Lung (tissue), 12 donors: ENCODE measurements around the gene LOXL1. TPM values are rescaled to one million over a fixed set of nuclear protein-coding genes. Genes with fewer than 3 reads are reported as not detected.

Source experiments
- ATAC-seq: fragments of 200-7000 bp; cut with Tn5 transposase; one replicate; pipeline ENCODE4 v1.9.1; 2020; ENCODE audit warnings: moderate number of reproducible peaks; ENCODE audit not compliant: insufficient read depth, low FRiP score
- DNase-seq, 3 donors: peaks; one replicate each; pipeline ENCODE4 v3.0.0-alpha.2; 2013 to 2017
- H3K27ac ChIP-seq, 2 donors: one replicate each; pipeline ENCODE4 v1.5.1; 2013; ENCODE audit warnings: mild to moderate bottlenecking in 2 of 2, moderate library complexity in 2 of 2, control low read depth in 1 of 2, inconsistent platforms in 1 of 2, low read depth in 1 of 2, low read length in 1 of 2
- H3K27me3 ChIP-seq, 3 donors: one replicate each; pipeline ENCODE4 v1.5.1; 2013; ENCODE audit warnings: low read length in 2 of 3; ENCODE audit not compliant: control insufficient read depth in 3 of 3, insufficient read depth in 3 of 3
- H3K36me3 ChIP-seq, 4 donors: one replicate each; pipeline ENCODE4 v1.5.1; 2013; ENCODE audit warnings: low read length in 4 of 4, mild to moderate bottlenecking in 1 of 4, moderate library complexity in 1 of 4; ENCODE audit not compliant: control insufficient read depth in 4 of 4, insufficient read depth in 4 of 4
- H3K4me1 ChIP-seq, 5 donors: one replicate each; pipeline ENCODE4 v1.5.1; 2013; ENCODE audit warnings: low read length in 5 of 5, mild to moderate bottlenecking in 2 of 5, moderate library complexity in 1 of 5; ENCODE audit not compliant: control insufficient read depth in 5 of 5, insufficient read depth in 5 of 5
- H3K4me3 ChIP-seq: one replicate; pipeline ENCODE4 v1.5.1; 2013; ENCODE audit warnings: mild to moderate bottlenecking, control low read depth, moderate library complexity
- H3K9ac ChIP-seq, 2 donors: one replicate each; pipeline ENCODE4 v1.5.1; 2013; ENCODE audit warnings: low read length in 2 of 2, control low read depth in 1 of 2; ENCODE audit not compliant: insufficient read depth in 1 of 2
- H3K9me3 ChIP-seq, 4 donors: one replicate each; pipeline ENCODE4 v1.5.1; 2013; ENCODE audit warnings: low read length in 3 of 4, mild to moderate bottlenecking in 1 of 4, moderate library complexity in 1 of 4; ENCODE audit not compliant: control insufficient read depth in 4 of 4, insufficient read depth in 3 of 4
- CTCF ChIP-seq: IDR thresholded peaks from 2 replicates; pipeline ENCODE4 v1.5.1; 2012; ENCODE audit warnings: mild to moderate bottlenecking; ENCODE audit errors: control extremely low read depth, extremely low read depth
- WGBS, 2 donors: extraction: QIAGEN DNeasy Blood & Tissue Kit; methylation state at CpG; one replicate each; pipeline ENCODE4 v1.1.7; 2013; 5-methylcytosine and 5-hydroxymethylcytosine counted together
- polyA plus RNA-seq, 2 donors: library from polyadenylated mRNA; stranded (reverse); fragments of 200-250 nt; gene quantifications; one replicate each; pipeline ENCODE4 v1.2.1, GENCODE V29; 2013
- total RNA-seq, 2 donors: library from RNA; depleted of rRNA in 1 of 2; stranded (reverse); fragments of >200 nt in 1 of 2; gene quantifications; one replicate each; pipeline ENCODE4 v1.2.1, GENCODE V29; 2014 to 2021
- donor health status: control.
- donor health status: control.
- donor health status: Bipolar disorder and iron deficiency.
- donor health status: healthy.
- donor health status: DM: yes; HTN: yes; CAD: no.

The LOXL1 gene
- total and polyA plus RNA-seq, 4 donors, result 9.4 to 25.3 (median 14.3) TPM

GRCh38 chr15:73947651-73948050 is 21.4 kb downstream of the LOXL1 start:
- peaks cover 0 to 47% (median 14%) of the 10 kb centered on the region in 4 donors for H3K36me3 ChIP-seq
- no peaks in the 10 kb centered on the region for H3K9me3 ChIP-seq
- no peaks in the 10 kb centered on the region for H3K27me3 ChIP-seq
- no peak for TF ChIP-seq CTCF
- 93 to 98% methylated on average over 9 of the region's 9 CpGs for WGBS, 2 donors
- no peak overlapping the region for H3K9ac ChIP-seq
- peaks cover 6 to 25% (median 8%) of the 10 kb centered on the region in 5 donors for H3K4me1 ChIP-seq
- DNase-seq (no peak), ATAC-seq (no peak)
- no peak overlapping the region for H3K27ac ChIP-seq
- H3K4me3 ChIP-seq, result no peak overlapping the region

GRCh38 chr15:73948396-73948795 is 22.1 kb downstream of the LOXL1 start:
- no peak overlapping the region for H3K27ac ChIP-seq
- no peaks in the 10 kb centered on the region for H3K27me3 ChIP-seq
- ATAC-seq (no peak), DNase-seq (no peak)
- 92 to 97% methylated on average over 4 of the region's 4 CpGs for WGBS, 2 donors
- no peaks in the 10 kb centered on the region for H3K9me3 ChIP-seq
- TF ChIP-seq CTCF, result no peak
- no peak overlapping the region for H3K4me3 ChIP-seq
- no peak overlapping the region for H3K9ac ChIP-seq
- peaks cover 0 to 49% (median 14%) of the 10 kb centered on the region in 4 donors for H3K36me3 ChIP-seq
- peaks cover 6 to 25% (median 8%) of the 10 kb centered on the region in 5 donors for H3K4me1 ChIP-seq

- H3K9ac ChIP-seq, result no peak overlapping the region
These were observed 22.7 kb downstream of the LOXL1 start for GRCh38 chr15:73948982-73949381.

More at GRCh38 chr15:73948982-73949381, 22.7 kb downstream of the LOXL1 start:
- H3K36me3 ChIP-seq, result peaks cover 0 to 49% (median 14%) of the 10 kb centered on the region in 4 donors
- DNase-seq (no peak), ATAC-seq (no peak)
- TF ChIP-seq CTCF, result no peak
- H3K9me3 ChIP-seq, result no peaks in the 10 kb centered on the region
- no peak overlapping the region for H3K4me3 ChIP-seq
- no peak overlapping the region for H3K27ac ChIP-seq
- no peaks in the 10 kb centered on the region for H3K27me3 ChIP-seq
- 82 to 86% methylated on average over 4 of the region's 4 CpGs for WGBS, 2 donors
- peaks cover 6 to 25% (median 8%) of the 10 kb centered on the region in 5 donors for H3K4me1 ChIP-seq
